DMS114 treated with DMSO at 0.1 percent for 48 hours (cell line): ENCODE measurements around the gene PTGIR.

Experiments
- DNase-seq: peaks from one replicate; lab custom pipeline; 2025; ENCODE audit not compliant: unreplicated experiment; lab: John Stamatoyannopoulos, UW

PTGIR gene

GRCh38 chr19:46616631-46617322, 8.1 kb downstream of the PTGIR start:
- no peak for DNase-seq

GRCh38 chr19:46615966-46616365, 8.9 kb downstream of the PTGIR start:
- DNase-seq, result no peak

GRCh38 chr19:46614114-46614722, 10.7 kb downstream of the PTGIR start:
- DNase-seq, result peak; percentile 43

GRCh38 chr19:46613525-46613924, 11.4 kb downstream of the PTGIR start:
- DNase-seq, result no peak

- DNase-seq, result no peak
Observed at GRCh38 chr19:46611776-46612175, 13.1 kb downstream of the PTGIR start.

GRCh38 chr19:46610851-46611770, 13.8 kb downstream of the PTGIR start:
- DNase-seq, result no peak

GRCh38 chr19:46610413-46610775, 14.5 kb downstream of the PTGIR start:
- no peak for DNase-seq

- DNase-seq, result no peak
Observed at GRCh38 chr19:46609511-46610412, 15.1 kb downstream of the PTGIR start.

- no peak for DNase-seq
Observed at GRCh38 chr19:46608581-46609345, 16.1 kb downstream of the PTGIR start.

- no peak for DNase-seq
Observed at GRCh38 chr19:46608178-46608577, 16.7 kb downstream of the PTGIR start.

- DNase-seq, result peak; percentile 8
Observed at GRCh38 chr19:46607448-46607841, 17.4 kb downstream of the PTGIR start.

- no peak for DNase-seq
Observed at GRCh38 chr19:46606681-46607447, 18.0 kb downstream of the PTGIR start.

- no peak for DNase-seq
Observed at GRCh38 chr19:46606019-46606418, 18.9 kb downstream of the PTGIR start.

GRCh38 chr19:46605356-46605821, 19.5 kb downstream of the PTGIR start:
- no peak for DNase-seq

GRCh38 chr19:46604781-46605355, 20.0 kb downstream of the PTGIR start:
- DNase-seq, result no peak

GRCh38 chr19:46603752-46604231, 21.1 kb downstream of the PTGIR start:
- DNase-seq, result no peak

GRCh38 chr19:46603195-46603637, 21.7 kb downstream of the PTGIR start:
- DNase-seq, result no peak

- no peak for DNase-seq
Observed at GRCh38 chr19:46602392-46603194, 22.3 kb downstream of the PTGIR start.
